Smooth muscle cell (in vitro differentiated cells): ENCODE measurements around the gene ELL. TPM values are rescaled to one million over a fixed set of nuclear protein-coding genes. Genes with fewer than 3 reads are reported as not detected.

Source experiments
- DNase-seq: peaks from one replicate; lab custom pipeline; 2025; ENCODE audit not compliant: unreplicated experiment; lab: John Stamatoyannopoulos, UW
- H2AFZ ChIP-seq: fragments of 200-600 bp; sonication (generic); 2 replicates; pipeline ENCODE4 v1.6.0; 2016; ENCODE audit warnings: antibody characterized with exemption, low read depth, mild to moderate bottlenecking
- H3F3A ChIP-seq: fragments of 200-600 bp; sonication (generic); 2 replicates; pipeline ENCODE4 v1.6.0; 2017; ENCODE audit warnings: antibody characterized with exemption, low read depth
- H3K27ac ChIP-seq: fragments of 200-600 bp; sonication (generic); 2 replicates; pipeline ENCODE4 v1.5.1; 2016; ENCODE audit warnings: low read depth, mild to moderate bottlenecking
- H3K27me3 ChIP-seq: fragments of 200-600 bp; sonication (generic); 2 replicates; pipeline ENCODE4 v1.6.1; 2016; ENCODE audit warnings: low read depth, mild to moderate bottlenecking
- H3K36me3 ChIP-seq: fragments of 200-600 bp; sonication (generic); 2 replicates; pipeline ENCODE4 v1.5.1; 2016; ENCODE audit warnings: low read depth
- H3K4me1 ChIP-seq: fragments of 200-600 bp; sonication (generic); 2 replicates; pipeline ENCODE4 v1.5.1; 2016; ENCODE audit warnings: low read depth
- H3K4me2 ChIP-seq: fragments of 200-600 bp; sonication (generic); 2 replicates; pipeline ENCODE4 v1.6.0; 2016; ENCODE audit warnings: mild to moderate bottlenecking
- H3K4me3 ChIP-seq: fragments of 200-600 bp; sonication (generic); 2 replicates; pipeline ENCODE4 v1.5.1; 2016; ENCODE audit warnings: mild to moderate bottlenecking
- H3K79me2 ChIP-seq: fragments of 200-600 bp; sonication (generic); 2 replicates; pipeline ENCODE4 v1.6.0; 2016; ENCODE audit warnings: low read depth, mild to moderate bottlenecking
- H3K9ac ChIP-seq: fragments of 200-600 bp; sonication (generic); 2 replicates; pipeline ENCODE4 v1.6.0; 2016; ENCODE audit warnings: low read depth
- H3K9me3 ChIP-seq: fragments of 200-600 bp; sonication (generic); replicated peaks from 2 replicates; pipeline ENCODE4 v1.5.1; 2016; ENCODE audit warnings: low read depth
- H4K20me1 ChIP-seq: fragments of 200-600 bp; sonication (generic); 2 replicates; pipeline ENCODE4 v1.6.0; 2016; ENCODE audit warnings: low read depth
- WGBS: methylation state at CpG from one replicate; pipeline ENCODE4 v1.1.7; 2016; ENCODE audit warnings: low lambda C conversion rate; 5-methylcytosine and 5-hydroxymethylcytosine counted together
- polyA plus RNA-seq: library from polyadenylated mRNA; unstranded; fragments of >200 nt; fragmentation: Nextera tagmentation; extraction: Ambion mirVana; gene quantifications from 2 replicates; pipeline ENCODE4 v1.2.1, GENCODE V29; 2016
- total RNA-seq: library from RNA; depleted of rRNA; stranded (reverse); fragments of >200 nt; gene quantifications from 2 replicates; pipeline ENCODE4 v1.2.3, GENCODE V29; 2014
- TF ChIP-seq, protein P1 (sequence below): fragments of 200-600 bp; sonication (generic); IDR thresholded peaks from 2 replicates; pipeline ENCODE4 v1.5.1; 2017; ENCODE audit warnings: borderline replicate concordance, mild to moderate bottlenecking, antibody characterized with exemption; ENCODE audit not compliant: insufficient read depth, poor library complexity, severe bottlenecking

ELL gene
- total and polyA plus RNA-seq, 2 experiments from 2014 or later: 12.8 to 15.2 TPM

DNA sequence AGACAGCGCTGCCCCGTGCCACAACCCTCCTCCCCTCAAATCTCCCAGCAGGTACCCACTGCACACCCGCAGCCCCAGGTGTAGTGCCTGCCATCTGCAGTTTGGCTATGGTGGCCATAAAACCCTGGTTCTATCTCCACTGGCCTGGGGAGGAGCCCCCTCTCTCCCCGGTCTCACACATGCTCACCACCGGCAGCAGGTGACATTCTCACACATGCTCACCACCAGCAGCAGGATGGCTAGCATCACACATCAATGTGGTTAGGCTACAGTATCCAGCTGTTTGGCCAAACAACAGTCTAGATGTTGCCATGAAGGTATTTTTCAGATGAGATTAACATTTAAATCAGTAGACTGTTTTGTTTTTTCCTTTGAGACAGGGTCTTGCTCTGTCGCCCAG, 31.1 kb downstream of the ELL start:
- peaks cover 12% of the 10 kb centered on the region for H3K4me1 ChIP-seq
- no peak overlapping the region for H3K9ac ChIP-seq
- H3K36me3 ChIP-seq: no peaks in the 10 kb centered on the region
- peaks cover 99% of the 10 kb centered on the region for H4K20me1 ChIP-seq
- H3K4me3 ChIP-seq: no peak overlapping the region
- no peak overlapping the region for H3K27ac ChIP-seq
- H3K79me2 ChIP-seq: peaks cover 97% of the 10 kb centered on the region
- 96% methylated on average over 6 of the region's 6 CpGs for WGBS
- TF ChIP-seq, protein P1, sequence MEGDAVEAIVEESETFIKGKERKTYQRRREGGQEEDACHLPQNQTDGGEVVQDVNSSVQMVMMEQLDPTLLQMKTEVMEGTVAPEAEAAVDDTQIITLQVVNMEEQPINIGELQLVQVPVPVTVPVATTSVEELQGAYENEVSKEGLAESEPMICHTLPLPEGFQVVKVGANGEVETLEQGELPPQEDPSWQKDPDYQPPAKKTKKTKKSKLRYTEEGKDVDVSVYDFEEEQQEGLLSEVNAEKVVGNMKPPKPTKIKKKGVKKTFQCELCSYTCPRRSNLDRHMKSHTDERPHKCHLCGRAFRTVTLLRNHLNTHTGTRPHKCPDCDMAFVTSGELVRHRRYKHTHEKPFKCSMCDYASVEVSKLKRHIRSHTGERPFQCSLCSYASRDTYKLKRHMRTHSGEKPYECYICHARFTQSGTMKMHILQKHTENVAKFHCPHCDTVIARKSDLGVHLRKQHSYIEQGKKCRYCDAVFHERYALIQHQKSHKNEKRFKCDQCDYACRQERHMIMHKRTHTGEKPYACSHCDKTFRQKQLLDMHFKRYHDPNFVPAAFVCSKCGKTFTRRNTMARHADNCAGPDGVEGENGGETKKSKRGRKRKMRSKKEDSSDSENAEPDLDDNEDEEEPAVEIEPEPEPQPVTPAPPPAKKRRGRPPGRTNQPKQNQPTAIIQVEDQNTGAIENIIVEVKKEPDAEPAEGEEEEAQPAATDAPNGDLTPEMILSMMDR: no peak
- DNase-seq: no peak
- H3F3A ChIP-seq: peaks cover 4% of the 10 kb centered on the region
- H2AFZ ChIP-seq: no peak overlapping the region
- H3K27me3 ChIP-seq: no peaks in the 10 kb centered on the region
- H3K4me2 ChIP-seq: no peak overlapping the region
- H3K9me3 ChIP-seq: no peaks in the 10 kb centered on the region

DNA sequence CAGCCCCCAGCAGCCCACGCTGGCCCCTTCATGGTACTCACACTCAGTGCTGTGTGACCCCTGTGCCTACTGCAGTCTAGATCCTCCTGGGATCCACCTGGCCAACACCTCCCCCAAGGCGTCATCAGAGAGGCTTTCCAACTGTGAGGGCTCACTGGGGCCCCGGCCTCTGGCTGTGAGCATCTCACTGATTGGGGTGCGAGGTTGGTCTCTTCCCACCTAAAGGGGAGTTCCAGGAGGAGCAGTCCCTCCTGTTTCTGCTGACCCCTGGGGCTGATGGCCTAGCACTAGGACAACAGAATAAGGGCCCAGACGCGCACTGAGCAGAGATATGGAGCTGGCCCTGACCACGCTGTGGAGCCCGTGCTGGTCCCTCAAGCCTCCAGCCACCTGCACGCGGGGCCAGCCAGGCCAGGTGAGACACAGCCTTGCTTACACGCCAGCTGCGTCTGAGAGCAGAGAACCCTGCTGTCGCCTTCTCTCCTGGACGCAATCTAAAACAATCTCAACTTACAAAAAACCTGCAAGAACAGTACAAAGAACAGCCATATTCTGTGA, 32.2 kb downstream of the ELL start:
- Histone ChIP-seq H3K79me2 (peaks cover 97% of the 10 kb centered on the region), H3K9me3 (no peaks in the 10 kb centered on the region), H3K9ac (no peak overlapping the region), H3K27ac (no peak overlapping the region), H3K4me3 (no peak overlapping the region), H3K4me2 (no peak overlapping the region), H2AFZ (no peak overlapping the region), H3K36me3 (no peaks in the 10 kb centered on the region), H3F3A (peaks cover 4% of the 10 kb centered on the region), H3K4me1 (peaks cover 7% of the 10 kb centered on the region), H4K20me1 (peaks cover 97% of the 10 kb centered on the region), H3K27me3 (no peaks in the 10 kb centered on the region)
- WGBS: 95% methylated on average over 14 of the region's 14 CpGs
- TF ChIP-seq, protein P1: no peak
- DNase-seq: no peak

DNA sequence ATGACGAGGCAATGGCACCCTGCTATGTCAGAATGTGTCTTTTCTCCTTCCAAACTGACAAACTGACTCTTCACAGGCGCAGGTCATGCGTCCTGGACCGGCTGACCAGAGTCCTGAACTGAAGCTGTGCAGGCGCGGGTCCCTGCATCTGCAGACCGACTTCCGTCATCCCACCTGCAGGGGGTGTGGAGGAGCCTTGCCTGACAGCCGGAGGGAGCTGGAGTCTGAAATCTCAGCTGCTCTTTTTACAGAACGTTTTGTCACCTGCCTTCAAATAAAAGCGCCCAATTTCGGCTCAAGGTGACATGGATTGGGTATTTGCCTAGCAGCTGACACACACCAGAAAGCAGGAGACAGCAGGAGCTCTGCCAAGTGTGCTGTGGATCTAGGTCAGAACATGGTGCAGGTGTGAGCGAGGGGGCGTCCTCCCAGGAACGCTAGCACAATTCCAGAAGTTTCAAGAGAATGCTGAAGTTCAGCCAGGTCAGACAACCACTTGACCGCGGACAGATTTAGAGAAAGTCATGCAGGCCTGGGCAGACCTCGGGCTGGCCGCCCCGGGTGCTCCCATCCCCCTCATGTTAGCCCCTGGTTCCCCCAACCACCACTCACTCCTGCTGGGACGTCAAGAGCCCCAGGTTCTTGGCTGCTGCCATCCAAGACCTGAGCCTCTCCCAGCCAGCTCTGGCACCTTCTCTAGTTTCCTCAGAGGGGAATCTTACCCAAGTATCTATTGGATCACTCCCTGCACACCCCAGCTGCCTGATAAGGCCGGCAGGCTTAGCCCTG, 32.8 kb downstream of the ELL start:
- no peak overlapping the region for H3K4me2 ChIP-seq
- TF ChIP-seq, protein P1: no peak
- H3K36me3 ChIP-seq: no peaks in the 10 kb centered on the region
- H3K9ac ChIP-seq: no peak overlapping the region
- H3K9me3 ChIP-seq: no peaks in the 10 kb centered on the region
- H3K79me2 ChIP-seq: peaks cover 97% of the 10 kb centered on the region
- H3K4me3 ChIP-seq: no peak overlapping the region
- no peak overlapping the region for H2AFZ ChIP-seq
- H3K27me3 ChIP-seq: no peaks in the 10 kb centered on the region
- peaks cover 7% of the 10 kb centered on the region for H3K4me1 ChIP-seq
- WGBS: 77% methylated on average over 22 of the region's 22 CpGs
- DNase-seq: no peak
- H4K20me1 ChIP-seq: peaks cover 97% of the 10 kb centered on the region
- peaks cover 4% of the 10 kb centered on the region for H3F3A ChIP-seq
- H3K27ac ChIP-seq: no peak overlapping the region

DNA sequence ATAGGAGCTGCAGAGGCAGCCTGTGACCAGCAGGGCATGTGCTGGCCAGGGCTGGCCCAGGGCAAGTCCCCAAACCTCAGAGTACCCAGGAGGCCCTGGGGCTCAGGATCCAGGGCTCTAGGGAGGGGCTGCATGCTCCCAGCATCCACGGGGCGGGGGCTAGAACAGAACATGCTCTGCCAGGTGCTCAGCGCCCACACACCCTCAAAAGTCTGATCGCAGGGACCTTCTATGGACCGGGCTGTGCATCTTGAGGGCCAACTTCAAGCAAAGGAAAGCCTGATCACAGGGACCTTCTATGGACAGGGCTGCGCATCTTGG, 33.5 kb downstream of the ELL start:
- H3K9me3 ChIP-seq: no peaks in the 10 kb centered on the region
- H3K27me3 ChIP-seq: no peaks in the 10 kb centered on the region
- H3K4me1 ChIP-seq: peaks cover 7% of the 10 kb centered on the region
- no peak overlapping the region for H2AFZ ChIP-seq
- peaks cover 97% of the 10 kb centered on the region for H3K79me2 ChIP-seq
- H3F3A ChIP-seq: no peaks in the 10 kb centered on the region
- no peak for DNase-seq
- H3K27ac ChIP-seq: no peak overlapping the region
- no peak overlapping the region for H3K9ac ChIP-seq
- H3K4me3 ChIP-seq: no peak overlapping the region
- peaks cover 97% of the 10 kb centered on the region for H4K20me1 ChIP-seq
- 96% methylated on average over 6 of the region's 6 CpGs for WGBS
- TF ChIP-seq, protein P1: peak; percentile 14
- H3K36me3 ChIP-seq: no peaks in the 10 kb centered on the region
- no peak overlapping the region for H3K4me2 ChIP-seq
